HCT116 (cell line): Measurements from ENCODE around the gene EXD3.

Experiments
- CEBPB ChIP-seq: IDR thresholded peaks from 2 replicates; pipeline ENCODE4 v1.6.1; 2012; ENCODE audit warnings: low read depth
- CTCF ChIP-seq, 3 experiments: fragments of 200-600 bp in 1 of 3; sonication (generic) in 1 of 3; IDR thresholded peaks in 2 of 3; conservative IDR thresholded peaks in 1 of 3; 2 replicates each; pipeline ENCODE4 v1.5.1; 2012 to 2017; ENCODE audit warnings: low read depth in 2 of 3, low read length in 2 of 3, antibody characterized with exemption in 1 of 3, borderline replicate concordance in 1 of 3, control low read depth in 1 of 3, mild to moderate bottlenecking in 1 of 3, mixed read lengths in 1 of 3, mixed run types in 1 of 3, moderate library complexity in 1 of 3; ENCODE audit not compliant: insufficient read depth in 1 of 3
- EGR1 ChIP-seq: IDR thresholded peaks from 2 replicates; pipeline ENCODE4 v1.6.1; 2012; ENCODE audit warnings: low read depth
- EZH2phosphoT487 ChIP-seq: fragments of 200-600 bp; IDR thresholded peaks from 2 replicates; pipeline ENCODE4 v1.6.1; 2018; ENCODE audit warnings: antibody characterized with exemption, borderline replicate concordance
- FOSL1 ChIP-seq: IDR thresholded peaks from 2 replicates; pipeline ENCODE4 v1.6.1; 2012; ENCODE audit warnings: low read depth
- POLR2A ChIP-seq: IDR thresholded peaks from 2 replicates; pipeline ENCODE4 v1.7.0; 2011; ENCODE audit warnings: borderline replicate concordance; ENCODE audit not compliant: insufficient read depth, insufficient read length; ENCODE audit errors: extremely low read depth
- RAD21 ChIP-seq: IDR thresholded peaks from 2 replicates; pipeline ENCODE4 v1.6.1; 2012; ENCODE audit warnings: low read depth, mild to moderate bottlenecking

GRCh38 chr9:137447722-137448601, 25.0 kb upstream of the EXD3 start:
- TF ChIP-seq POLR2A (no peak), CTCF (IDR thresholded peaks at IDR 0.05 in 2 of 3, conservative IDR thresholded peaks at IDR 0.05 in 1 of 3; ENCODE audit: borderline replicate concordance in 1 of 3, insufficient read depth in 1 of 3, low read depth in 2 of 3, low read length in 2 of 3) (no peak), EGR1 (no peak), EZH2phosphoT487 (no peak), RAD21 (no peak), CEBPB (no peak), FOSL1 (no peak)
